NCI-H524 (cell line): Measurements from ENCODE around the gene TAX1BP3.

ENCODE experiments used
- DNase-seq, 2 experiments: peaks; one replicate each; lab custom pipeline; 2025; lab: John Stamatoyannopoulos, UW

The TAX1BP3 gene

DNA sequence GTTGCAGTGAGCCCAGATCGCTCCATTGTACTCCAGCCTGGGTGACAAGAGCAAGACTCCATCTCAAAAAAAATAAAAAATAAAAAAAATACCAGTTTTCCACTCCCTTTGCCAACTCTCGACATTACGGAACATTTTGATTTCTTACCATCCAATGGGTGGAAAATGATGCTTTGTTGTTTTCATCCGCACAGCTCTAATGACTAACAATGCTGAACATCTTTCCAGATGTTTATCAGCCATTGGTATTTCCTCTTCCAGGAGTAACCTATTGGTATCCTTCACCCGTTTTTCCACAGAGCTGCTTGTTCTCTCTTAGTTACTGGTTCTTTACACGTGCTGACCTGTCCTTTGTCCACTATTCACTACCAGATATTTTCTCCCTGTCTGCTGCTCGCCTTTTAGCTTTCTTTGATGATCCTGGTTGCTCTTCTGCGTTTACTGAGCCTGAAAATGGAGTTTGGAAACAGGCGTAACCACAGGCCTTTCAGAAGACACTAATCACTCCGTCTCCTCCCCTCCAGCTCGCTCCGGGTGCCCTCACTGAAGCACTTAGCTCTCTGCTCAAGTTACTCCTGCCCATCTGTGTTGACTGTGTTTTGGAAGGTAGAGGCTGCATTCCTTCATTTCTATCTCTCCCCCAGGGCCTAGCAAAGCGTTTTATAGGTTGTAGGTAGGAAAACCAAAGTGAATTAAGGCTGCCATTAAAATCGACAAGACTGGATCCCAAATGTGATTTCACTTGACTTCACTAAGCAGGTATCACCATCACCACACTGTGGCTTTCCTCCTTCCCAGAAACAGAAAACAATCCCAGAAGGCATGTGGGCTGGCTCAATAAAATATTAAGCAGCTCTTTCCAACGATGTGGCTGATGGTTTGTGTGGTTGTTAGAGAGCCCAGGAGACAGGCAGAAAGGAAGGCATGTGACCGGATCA is 41.3 kb downstream of the TAX1BP3 start:
- no peak for DNase-seq

DNA sequence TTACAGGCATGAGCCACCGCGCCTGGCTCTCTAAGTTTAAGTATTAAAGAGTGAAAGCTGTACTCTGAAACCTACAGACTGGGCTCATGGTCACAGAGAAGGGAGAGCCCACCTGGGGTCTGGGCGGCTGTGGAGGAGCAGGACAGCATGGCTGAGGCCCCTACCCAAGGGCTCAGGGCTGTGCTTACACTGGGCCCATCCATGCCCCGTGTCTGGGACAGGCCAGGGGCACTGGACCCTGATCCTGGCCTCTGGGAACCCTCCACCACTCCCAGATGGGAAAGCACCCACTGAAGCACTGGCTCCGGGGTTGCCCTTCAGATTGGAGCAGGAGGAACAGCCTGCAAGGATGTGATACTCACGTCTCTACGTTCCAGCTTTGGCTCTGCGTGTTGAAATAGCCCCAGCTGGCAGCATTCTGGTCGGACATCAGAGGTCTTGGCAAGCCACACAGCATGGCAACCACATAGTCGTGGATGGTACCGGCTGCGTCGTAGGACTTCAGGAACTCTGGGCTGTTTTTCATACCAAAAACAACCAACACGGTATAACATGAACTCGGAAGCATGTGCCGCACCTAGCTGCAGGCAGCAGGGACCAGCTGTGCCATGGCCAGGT is 45.3 kb downstream of the TAX1BP3 start:
- no peak for DNase-seq

DNA sequence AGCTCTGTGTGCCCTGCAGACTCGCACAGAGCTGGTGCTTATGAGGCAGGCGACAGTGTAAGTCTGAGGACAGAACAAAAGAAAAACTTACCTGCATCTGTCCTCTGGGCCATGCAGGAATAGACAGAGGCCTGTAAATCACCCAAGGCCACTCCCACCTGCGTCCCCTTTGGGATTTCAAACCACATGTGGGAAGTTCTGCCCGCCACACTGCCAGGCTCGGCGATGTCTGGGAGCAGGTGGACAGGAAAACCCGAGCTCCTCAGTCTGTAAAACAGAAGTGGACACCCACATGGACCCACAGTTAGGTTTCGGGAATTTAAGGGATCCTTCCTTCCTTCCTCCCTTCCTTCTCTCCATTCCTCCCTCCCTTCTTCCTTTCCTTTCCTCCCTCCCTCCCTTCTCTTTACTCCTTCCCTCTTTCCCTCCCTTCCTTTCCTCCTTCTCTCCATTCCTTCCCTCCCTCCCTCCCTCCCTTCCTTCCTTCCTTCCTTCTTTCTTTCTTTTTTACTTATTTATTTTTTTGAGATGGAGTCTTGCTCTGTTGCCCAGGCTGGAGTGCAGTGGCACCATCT is 47.1 kb downstream of the TAX1BP3 start:
- DNase-seq, result no peak

DNA sequence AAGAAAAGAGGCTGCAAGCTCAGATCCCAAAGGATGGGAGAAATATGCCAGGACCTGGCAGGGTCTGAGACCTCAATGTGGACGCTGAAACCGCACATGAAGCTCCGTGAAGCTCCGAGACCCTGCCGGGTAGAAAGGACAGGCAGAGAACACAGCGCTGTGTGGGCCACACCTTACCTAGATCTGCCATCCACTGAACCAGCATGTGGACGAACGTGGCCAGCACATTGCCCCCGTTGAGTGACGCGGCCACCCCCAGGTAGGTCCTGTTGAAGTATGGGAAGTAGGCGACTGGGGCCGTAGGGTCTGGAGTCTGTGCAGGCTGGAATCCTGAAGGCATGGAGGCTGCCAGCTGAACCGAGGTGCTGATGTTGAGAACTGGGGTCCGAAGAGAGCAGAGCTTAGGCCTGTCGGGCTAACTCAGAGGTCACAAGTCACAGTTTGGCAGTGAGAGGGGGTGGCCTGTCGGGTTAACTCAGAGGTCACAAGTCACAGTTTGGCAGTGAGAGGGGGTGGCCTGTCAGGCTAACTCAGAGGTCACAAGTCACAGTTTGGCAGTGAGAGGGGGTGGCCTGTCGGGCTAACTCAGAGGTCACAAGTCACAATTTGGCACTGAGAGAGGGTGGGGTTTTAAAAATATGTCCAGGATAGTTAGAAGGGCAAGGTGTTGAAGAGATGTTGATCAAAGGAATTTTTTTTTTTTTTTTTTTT is 53.1 kb downstream of the TAX1BP3 start:
- DNase-seq, result no peak

DNA sequence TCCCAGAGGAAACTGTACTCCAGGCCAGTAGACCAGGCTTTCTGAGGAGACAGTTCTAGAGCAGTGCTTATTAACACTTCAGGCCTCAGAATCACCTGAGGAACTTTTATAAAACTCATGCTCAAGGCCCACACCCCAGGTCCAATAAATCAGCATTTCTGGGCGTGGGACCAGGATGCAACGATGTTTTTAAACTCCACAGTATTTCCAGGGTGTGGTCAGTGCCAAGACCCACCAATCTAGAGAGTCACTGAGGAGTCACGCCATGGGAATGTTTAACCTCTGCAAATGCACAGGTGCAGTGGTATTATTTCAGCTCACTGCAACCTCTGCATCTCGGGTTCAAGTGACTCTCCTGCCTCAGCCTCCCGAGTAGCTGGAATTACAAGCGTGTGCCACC is 55.3 kb downstream of the TAX1BP3 start:
- DNase-seq, result no peak
